ENCODE data around the gene ZDHHC7.

Gene ZDHHC7

DNA sequence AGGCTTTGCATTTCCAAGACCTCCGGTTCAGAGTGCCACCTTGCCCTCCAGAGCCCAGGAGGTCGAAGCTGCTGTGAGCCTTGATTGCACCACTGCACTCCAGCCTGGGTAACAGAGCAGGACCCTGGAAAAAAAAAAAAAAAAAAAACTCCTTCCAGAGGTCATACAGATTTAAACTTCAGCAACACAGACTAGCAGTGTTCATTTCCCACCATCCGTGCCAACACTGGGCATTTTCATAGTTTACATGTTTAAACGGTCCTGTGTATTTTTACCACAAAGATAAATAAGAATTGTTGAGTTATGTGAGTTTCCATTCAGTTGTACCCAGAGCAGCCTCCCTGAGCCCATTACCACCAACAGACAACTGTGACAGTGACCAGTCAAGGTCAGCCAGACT, 50.4 kb downstream of the ZDHHC7 start:
- H3K27me3 ChIP-seq: peaks cover 26% of the 10 kb centered on the region
- H3K27ac ChIP-seq: no peak overlapping the region
- TF ChIP-seq, protein P1, sequence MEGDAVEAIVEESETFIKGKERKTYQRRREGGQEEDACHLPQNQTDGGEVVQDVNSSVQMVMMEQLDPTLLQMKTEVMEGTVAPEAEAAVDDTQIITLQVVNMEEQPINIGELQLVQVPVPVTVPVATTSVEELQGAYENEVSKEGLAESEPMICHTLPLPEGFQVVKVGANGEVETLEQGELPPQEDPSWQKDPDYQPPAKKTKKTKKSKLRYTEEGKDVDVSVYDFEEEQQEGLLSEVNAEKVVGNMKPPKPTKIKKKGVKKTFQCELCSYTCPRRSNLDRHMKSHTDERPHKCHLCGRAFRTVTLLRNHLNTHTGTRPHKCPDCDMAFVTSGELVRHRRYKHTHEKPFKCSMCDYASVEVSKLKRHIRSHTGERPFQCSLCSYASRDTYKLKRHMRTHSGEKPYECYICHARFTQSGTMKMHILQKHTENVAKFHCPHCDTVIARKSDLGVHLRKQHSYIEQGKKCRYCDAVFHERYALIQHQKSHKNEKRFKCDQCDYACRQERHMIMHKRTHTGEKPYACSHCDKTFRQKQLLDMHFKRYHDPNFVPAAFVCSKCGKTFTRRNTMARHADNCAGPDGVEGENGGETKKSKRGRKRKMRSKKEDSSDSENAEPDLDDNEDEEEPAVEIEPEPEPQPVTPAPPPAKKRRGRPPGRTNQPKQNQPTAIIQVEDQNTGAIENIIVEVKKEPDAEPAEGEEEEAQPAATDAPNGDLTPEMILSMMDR (IDR thresholded peaks at IDR 0.05): no peak

DNA sequence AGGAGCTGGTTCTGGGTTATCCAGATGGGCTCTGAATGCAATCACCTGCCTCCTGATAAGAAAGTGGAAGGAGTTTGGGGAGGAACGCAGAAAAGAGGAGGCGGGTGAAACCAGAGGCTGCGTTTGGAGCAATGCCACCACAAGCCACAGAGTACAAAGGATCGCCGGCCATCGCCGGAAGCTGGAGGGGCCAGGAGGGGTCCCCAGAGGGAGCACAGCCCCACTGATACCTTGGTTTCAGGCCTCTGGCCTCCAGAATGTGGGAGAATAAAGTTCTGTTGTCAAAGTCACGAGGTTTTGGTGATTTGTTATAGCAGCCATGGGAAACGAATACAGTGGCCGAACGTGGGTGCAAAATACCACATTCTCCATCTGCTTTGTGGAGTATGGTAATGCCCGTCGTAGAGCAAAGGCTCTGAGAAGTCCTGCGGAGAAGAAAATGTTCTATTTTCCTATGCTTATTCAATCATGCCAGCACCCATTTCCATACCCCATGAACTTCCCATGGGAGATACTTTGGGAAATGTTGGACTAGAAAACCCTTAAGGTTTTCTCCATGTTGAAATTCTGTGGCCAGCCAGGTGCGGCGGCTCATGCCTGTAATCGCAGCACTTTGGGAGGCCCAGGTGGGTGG, 51.4 kb downstream of the ZDHHC7 start:
- TF ChIP-seq, protein P1 (IDR thresholded peaks at IDR 0.05): no peak
- Histone ChIP-seq H3K9me3 (no peaks in the 10 kb centered on the region), H3K4me1 (ENCODE audit: control insufficient read depth in 1 of 2, insufficient read depth in 1 of 2, low read depth in 1 of 2, low read length in 1 of 2) (no peaks in the 10 kb centered on the region), H3K4me3 (ENCODE audit: low read depth in 1 of 2, low read length in 1 of 2) (no peak overlapping the region), H3K36me3 (no peaks in the 10 kb centered on the region), H3K27me3 (peaks cover 26% of the 10 kb centered on the region), H3K27ac (no peak overlapping the region)

More for the DNA sequence above, 50.4 kb downstream of the ZDHHC7 start:
- Histone ChIP-seq H3K36me3 (no peaks in the 10 kb centered on the region), H3K4me1 (ENCODE audit: control insufficient read depth in 1 of 2, insufficient read depth in 1 of 2, low read depth in 1 of 2, low read length in 1 of 2) (no peaks in the 10 kb centered on the region), H3K9me3 (no peaks in the 10 kb centered on the region), H3K4me3 (ENCODE audit: low read depth in 1 of 2, low read length in 1 of 2) (no peak overlapping the region)

DNA sequence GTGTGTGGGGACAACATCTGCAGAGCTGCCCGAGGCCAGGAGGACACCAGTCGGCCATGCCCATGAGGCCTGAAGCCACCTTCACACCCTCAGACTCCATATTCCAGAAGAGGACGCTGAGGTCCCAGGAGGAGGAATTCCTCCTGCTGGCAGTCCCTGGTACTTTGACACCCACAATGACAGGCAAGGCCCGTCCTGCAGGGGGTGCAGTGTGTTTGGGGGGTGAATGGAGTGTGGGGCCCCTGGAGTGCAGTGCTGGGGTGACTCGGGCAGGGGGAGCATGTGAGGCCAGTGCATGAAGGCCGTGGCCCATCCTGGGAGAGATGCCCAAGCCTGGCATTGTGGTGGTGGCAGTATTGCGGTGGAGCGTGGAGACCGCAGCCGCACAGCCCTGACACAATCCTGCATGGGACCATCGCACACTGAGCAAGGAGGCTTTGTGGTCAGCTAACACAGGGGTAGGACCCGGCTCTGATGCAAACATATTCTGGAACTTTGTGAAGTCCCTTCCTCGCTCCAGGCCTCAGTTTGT, 52.2 kb downstream of the ZDHHC7 start:
- Histone ChIP-seq H3K36me3 (no peaks in the 10 kb centered on the region), H3K9me3 (no peaks in the 10 kb centered on the region), H3K4me1 (ENCODE audit: control insufficient read depth in 1 of 2, insufficient read depth in 1 of 2, low read depth in 1 of 2, low read length in 1 of 2) (peaks cover 5 to 7% of the 10 kb centered on the region in 2 experiments), H3K27me3 (peaks cover 26% of the 10 kb centered on the region), H3K27ac (no peak overlapping the region), H3K4me3 (ENCODE audit: low read depth in 1 of 2, low read length in 1 of 2) (no peak overlapping the region)
- TF ChIP-seq, protein P1 (IDR thresholded peaks at IDR 0.05): no peak

DNA sequence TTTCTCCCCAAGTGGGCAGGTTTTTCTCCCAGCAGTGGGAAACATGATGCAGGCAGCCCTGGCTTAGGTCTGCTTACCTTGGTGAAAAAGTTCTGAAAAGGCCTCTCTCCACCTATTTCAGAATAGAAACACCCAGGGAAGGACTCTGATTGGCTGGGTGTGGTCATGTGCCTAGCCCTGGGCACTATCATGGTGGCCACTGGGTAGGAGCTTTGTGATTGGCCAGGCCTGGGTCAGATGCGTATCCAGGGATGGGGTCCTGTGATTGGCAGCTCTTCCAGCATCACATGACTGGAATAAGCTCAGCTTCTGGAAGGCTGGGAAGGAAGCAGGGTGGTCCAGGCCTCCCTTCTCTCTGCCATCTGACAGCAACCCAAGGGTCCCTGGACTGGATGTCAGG, 53.5 kb downstream of the ZDHHC7 start:
- Histone ChIP-seq H3K4me1 (ENCODE audit: control insufficient read depth in 1 of 2, insufficient read depth in 1 of 2, low read depth in 1 of 2, low read length in 1 of 2) (peaks cover 18 to 20% of the 10 kb centered on the region in 2 experiments), H3K36me3 (no peaks in the 10 kb centered on the region), H3K4me3 (ENCODE audit: low read depth in 1 of 2, low read length in 1 of 2) (no peak overlapping the region), H3K9me3 (no peaks in the 10 kb centered on the region), H3K27ac (no peak overlapping the region), H3K27me3 (peaks cover 26% of the 10 kb centered on the region)
- TF ChIP-seq, protein P1 (IDR thresholded peaks at IDR 0.05): no peak

DNA sequence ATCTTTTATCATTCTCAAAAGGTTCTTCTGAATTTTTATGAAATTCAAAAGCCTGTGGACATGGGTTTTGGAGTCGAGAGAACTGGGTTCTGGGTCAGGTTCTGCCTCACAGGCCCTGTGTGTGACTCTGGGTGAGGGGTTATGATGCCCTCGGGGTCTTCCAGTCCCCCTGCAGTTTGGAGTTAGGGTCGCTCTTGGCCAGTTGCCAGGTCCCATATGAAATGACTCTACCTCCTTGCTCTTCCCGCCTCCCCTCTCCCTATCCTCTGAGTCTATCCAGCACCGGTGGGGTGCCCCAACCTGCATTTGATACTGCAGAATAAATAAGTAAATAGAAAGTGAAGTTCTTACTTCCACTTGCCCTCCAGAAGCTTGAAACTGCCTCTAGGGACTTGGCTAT, 54.1 kb downstream of the ZDHHC7 start:
- peaks cover 24 to 26% of the 10 kb centered on the region in 2 experiments for H3K4me1 ChIP-seq (ENCODE audit: control insufficient read depth in 1 of 2, insufficient read depth in 1 of 2, low read depth in 1 of 2, low read length in 1 of 2)
- peaks cover 26% of the 10 kb centered on the region for H3K27me3 ChIP-seq
- no peak overlapping the region for H3K27ac ChIP-seq
- TF ChIP-seq, protein P1 (IDR thresholded peaks at IDR 0.05): no peak
- H3K4me3 ChIP-seq (ENCODE audit: low read depth in 1 of 2, low read length in 1 of 2): no peak overlapping the region
- no peaks in the 10 kb centered on the region for H3K9me3 ChIP-seq
- no peaks in the 10 kb centered on the region for H3K36me3 ChIP-seq
